ENCODE data around the gene OR4N5.
"Not testable (repeated sequence)": the region's sequence is repeated elsewhere in the genome, so short reads cannot be mapped to it uniquely, and the experiment has no call there.

The OR4N5 gene

DNA sequence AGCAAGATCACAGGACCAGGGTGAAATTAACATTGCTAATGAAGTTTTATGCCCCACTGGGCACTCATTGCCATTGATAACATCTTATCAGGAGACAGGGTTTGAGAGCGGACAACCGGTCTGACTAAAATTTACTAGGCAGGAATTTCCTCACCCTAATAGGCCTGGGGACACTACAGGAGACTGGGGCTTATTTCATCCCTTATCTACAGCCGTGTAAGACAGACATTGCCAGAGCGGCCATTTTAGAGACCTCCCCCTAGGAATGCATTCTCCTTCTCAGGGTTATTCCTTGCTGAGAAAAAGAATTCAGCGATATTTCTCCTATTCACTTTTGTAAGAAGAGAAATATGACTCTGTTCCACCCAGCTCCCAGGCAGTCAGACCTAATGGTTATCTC lies 19.8 kb upstream of the OR4N5 start:
- in situ Hi-C loops (cut with HindIII; ENCODE audit: low sequenced_read_pairs): no loop called here
- TF ChIP-seq, protein P1, sequence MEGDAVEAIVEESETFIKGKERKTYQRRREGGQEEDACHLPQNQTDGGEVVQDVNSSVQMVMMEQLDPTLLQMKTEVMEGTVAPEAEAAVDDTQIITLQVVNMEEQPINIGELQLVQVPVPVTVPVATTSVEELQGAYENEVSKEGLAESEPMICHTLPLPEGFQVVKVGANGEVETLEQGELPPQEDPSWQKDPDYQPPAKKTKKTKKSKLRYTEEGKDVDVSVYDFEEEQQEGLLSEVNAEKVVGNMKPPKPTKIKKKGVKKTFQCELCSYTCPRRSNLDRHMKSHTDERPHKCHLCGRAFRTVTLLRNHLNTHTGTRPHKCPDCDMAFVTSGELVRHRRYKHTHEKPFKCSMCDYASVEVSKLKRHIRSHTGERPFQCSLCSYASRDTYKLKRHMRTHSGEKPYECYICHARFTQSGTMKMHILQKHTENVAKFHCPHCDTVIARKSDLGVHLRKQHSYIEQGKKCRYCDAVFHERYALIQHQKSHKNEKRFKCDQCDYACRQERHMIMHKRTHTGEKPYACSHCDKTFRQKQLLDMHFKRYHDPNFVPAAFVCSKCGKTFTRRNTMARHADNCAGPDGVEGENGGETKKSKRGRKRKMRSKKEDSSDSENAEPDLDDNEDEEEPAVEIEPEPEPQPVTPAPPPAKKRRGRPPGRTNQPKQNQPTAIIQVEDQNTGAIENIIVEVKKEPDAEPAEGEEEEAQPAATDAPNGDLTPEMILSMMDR (IDR thresholded peaks at IDR 0.05; ENCODE audit: low read depth, low read length): no peak
- H3K4me3 ChIP-seq (ENCODE audit: low read depth, low read length): no peak overlapping the region
- no peak for DNase-seq (ENCODE audit: low read depth, low spot score)

DNA sequence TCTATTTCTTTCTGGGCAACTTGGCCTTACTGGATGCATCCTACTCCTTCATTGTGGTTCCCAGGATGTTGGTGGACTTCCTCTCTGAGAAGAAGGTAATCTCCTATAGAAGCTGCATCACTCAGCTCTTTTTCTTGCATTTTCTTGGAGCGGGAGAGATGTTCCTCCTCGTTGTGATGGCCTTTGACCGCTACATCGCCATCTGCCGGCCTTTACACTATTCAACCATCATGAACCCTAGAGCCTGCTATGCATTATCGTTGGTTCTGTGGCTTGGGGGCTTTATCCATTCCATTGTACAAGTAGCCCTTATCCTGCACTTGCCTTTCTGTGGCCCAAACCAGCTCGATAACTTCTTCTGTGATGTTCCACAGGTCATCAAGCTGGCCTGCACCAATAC lies 5.3 kb downstream of the OR4N5 start:
- H3K4me3 ChIP-seq (ENCODE audit: low read depth, low read length): no peak overlapping the region
- in situ Hi-C loops (cut with HindIII; ENCODE audit: low sequenced_read_pairs): no loop called here
- TF ChIP-seq, protein P1 (IDR thresholded peaks at IDR 0.05; ENCODE audit: low read depth, low read length): no peak
- DNase-seq (ENCODE audit: low read depth, low spot score): no peak

DNA sequence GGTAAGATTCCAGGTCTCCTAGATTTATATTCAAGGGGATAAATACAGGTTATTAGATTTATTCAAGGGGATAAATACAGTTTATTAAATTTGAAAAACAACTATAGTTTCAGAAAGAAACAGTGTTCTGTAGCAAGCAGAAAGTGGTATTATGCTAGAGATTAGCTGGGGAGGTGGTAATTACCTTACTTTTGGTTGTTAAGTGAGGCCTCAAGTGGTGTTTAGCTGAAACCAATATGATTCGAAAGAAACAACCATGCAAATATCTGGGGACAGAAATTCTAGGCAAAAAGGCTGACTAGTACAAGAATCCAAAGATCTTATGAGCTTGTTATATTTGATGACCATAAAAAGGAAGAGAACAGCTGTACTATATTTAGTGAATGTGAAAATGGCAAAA lies 6.2 kb downstream of the OR4N5 start:
- in situ Hi-C loops (cut with HindIII; ENCODE audit: low sequenced_read_pairs): no loop called here
- DNase-seq (ENCODE audit: low read depth, low spot score): no peak
- no peak overlapping the region for H3K4me3 ChIP-seq (ENCODE audit: low read depth, low read length)
- TF ChIP-seq, protein P1 (IDR thresholded peaks at IDR 0.05; ENCODE audit: low read depth, low read length): no peak

DNA sequence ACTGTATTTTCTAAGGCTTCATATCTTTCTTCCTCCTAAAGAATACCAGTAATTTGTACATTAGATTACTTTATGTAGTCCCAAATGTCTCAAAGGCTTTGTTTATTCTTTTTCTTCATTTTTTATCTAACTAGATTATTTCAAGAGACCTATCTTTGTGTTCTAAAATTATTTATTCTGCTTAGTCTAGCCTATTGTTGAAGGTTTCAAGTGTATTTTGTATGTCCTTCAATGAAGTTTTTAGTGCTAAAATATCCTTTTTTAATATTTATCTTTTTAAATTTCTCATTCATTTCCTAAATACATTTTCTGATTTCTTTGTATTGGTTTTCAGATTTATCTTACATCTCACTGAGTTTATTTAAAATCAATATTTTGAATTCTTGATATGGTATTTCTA lies 25.8 kb downstream of the OR4N5 start:
- in situ Hi-C loops (cut with HindIII; ENCODE audit: low sequenced_read_pairs): no loop called here

DNA sequence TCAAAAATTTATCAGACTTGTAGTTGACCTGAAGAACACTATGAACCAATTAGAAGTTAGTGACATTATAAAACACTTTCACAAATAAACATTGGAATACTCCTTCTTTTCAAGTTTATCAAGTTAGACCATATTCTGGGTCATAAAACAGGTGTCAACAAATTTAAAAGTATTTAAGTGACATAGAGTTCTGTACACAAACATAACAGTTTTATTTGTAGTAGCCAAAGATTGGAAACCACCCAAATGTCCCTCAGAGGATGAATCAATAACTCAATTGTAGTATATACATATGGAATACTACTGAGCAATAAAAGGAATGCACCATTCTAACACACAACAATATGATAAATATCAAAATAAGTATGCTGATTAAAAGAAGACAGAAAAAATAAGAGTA lies 28.5 kb downstream of the OR4N5 start:
- no peak overlapping the region for H3K4me3 ChIP-seq (ENCODE audit: low read depth, low read length)
- TF ChIP-seq, protein P1 (IDR thresholded peaks at IDR 0.05; ENCODE audit: low read depth, low read length): no peak
- no peak for DNase-seq (ENCODE audit: low read depth, low spot score)
- in situ Hi-C loops (cut with HindIII; ENCODE audit: low sequenced_read_pairs): no loop called here

More for the DNA sequence above, 25.8 kb downstream of the OR4N5 start:
- DNase-seq (ENCODE audit: low read depth, low spot score): no peak
- TF ChIP-seq, protein P1 (IDR thresholded peaks at IDR 0.05; ENCODE audit: low read depth, low read length): no peak
- no peak overlapping the region for H3K4me3 ChIP-seq (ENCODE audit: low read depth, low read length)

DNA sequence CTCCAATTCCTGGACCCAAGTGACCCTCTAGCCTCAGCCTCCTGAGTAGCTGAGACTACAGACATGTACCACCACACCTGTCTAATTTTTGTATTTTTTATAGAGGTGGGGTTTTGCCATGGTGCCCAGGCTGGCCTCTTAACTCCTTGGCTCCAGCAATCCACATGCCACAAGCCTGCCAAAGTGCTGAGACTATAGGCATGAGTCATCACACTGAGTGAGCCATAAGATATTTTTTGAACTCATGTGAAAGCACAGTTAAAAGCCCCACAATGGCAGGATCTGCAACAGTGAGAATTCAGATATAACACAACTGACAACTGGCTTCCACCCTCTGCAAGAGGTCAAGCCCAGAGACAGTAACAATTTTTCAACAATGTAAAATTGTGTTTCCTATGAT lies 31.2 kb downstream of the OR4N5 start:
- H3K4me3 ChIP-seq (ENCODE audit: low read depth, low read length); DNase-seq (ENCODE audit: low read depth, low spot score); in situ Hi-C loops (cut with HindIII; ENCODE audit: low sequenced_read_pairs): not testable (repeated sequence)

DNA sequence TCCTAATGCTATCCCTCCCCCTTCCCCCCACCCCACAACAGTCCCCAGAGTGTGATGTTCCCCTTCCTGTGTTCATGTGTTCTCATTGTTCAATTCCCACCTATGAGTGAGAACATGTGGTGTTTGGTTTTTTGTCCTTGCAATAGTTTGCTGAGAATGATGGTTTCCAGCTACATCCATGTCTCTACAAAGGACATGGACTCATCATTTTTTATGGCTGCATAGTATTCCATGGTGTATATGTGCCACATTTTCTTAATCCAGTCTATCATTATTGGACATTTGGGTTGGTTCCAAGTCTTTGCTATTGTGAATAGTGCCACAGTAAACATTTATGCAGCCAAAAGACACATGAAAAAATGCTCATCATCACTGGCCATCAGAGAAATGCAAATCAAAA lies 35.6 kb downstream of the OR4N5 start:
- DNase-seq (ENCODE audit: low read depth, low spot score); in situ Hi-C loops (cut with HindIII; ENCODE audit: low sequenced_read_pairs); H3K4me3 ChIP-seq (ENCODE audit: low read depth, low read length): not testable (repeated sequence)

DNA sequence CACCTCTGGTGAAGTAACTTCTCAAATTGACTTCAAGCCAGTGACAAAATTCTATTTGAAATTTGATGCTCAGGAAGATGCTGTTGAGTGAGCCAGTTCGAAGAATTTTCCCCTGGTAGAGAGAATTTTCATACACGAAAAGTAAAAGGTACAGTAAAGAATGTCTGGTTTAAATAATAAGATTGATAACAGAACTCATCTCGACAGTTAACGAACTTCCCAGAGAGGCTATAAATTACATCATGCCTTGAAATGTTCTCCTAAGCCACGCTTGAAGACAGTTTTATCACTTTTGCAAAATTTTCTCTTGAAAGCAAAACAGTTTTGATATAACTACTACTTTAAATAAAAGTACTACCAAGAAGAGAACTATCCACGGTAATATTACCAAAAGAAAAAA lies 37.7 kb downstream of the OR4N5 start:
- no peak for DNase-seq (ENCODE audit: low read depth, low spot score)
- TF ChIP-seq, protein P1 (IDR thresholded peaks at IDR 0.05; ENCODE audit: low read depth, low read length): no peak
- in situ Hi-C loops (cut with HindIII; ENCODE audit: low sequenced_read_pairs): no loop called here

More for the DNA sequence above, 37.7 kb downstream of the OR4N5 start:
- no peak overlapping the region for H3K4me3 ChIP-seq (ENCODE audit: low read depth, low read length)
